ENCODE data around the gene PSEN1. TPM values are rescaled to one million over a fixed set of nuclear protein-coding genes. Genes with fewer than 3 reads are reported as not detected.

The PSEN1 gene
- total RNA-seq, 4 donors from 2014 or later = 54.6 to 100 (median 68.1) TPM

DNA sequence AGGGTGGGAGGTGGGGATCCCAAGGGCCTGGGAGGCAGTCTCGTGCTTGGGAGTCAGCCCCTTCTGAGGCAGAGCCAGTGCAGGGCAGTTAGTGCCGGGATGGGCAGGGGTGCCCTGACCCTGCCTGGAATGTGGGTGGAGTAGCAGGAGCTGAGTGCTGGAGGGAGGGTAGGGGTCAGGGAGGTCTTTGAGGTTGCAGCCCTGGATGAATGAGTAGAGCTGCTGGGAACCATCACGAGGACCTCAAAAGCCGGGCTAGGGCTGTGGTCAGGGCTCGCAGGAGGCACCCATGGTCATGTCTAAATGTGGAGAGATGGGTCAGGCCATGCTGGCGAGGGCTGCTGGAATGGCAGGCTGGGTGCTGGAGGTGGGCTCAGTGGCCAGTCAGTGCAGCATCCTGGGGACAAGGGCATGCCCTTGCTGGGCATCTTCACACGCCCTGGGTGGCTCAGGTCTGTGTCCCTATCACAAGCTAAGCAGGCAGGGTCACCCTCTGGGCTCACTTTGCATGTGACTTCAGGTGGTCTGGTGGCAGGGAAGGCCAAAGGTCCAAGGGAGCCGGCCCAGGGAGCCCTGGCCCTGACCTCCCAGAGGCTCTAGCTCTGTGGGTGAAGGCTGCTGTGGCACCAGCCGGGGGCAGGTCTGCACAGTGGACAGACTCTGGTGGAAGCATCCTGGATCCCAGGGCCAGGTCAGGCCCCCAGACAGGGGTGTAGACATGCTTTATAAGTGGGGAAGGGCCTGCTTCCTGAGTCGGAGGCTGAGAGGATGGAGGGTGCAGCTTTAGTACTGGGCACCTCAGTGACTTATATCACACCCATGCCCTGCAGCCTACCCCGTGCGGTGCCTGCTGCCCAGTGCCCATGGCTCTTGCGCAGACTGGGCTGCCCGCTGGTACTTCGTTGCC is 125.5 kb downstream of the PSEN1 start:
- intact Hi-C loops (cut with DNase I) = no loop called here
- H3K4me3 ChIP-seq (replicated peaks in 1 of 3) = no peak overlapping the region
- H3K27me3 ChIP-seq = no peaks in the 10 kb centered on the region
- no peak overlapping the region for H3K27ac ChIP-seq
- H3K9me3 ChIP-seq = no peaks in the 10 kb centered on the region
- WGBS, 2 donors = 88 to 89% methylated on average over 8 to 10 of the region's 15 CpGs
- H3K36me3 ChIP-seq = peaks cover 0 to 10% of the 10 kb centered on the region in 2 donors
- H3K4me1 ChIP-seq = no peaks in the 10 kb centered on the region
- no peak for TF ChIP-seq POLR2A (IDR thresholded peaks at IDR 0.05)
- TF ChIP-seq, protein P1, sequence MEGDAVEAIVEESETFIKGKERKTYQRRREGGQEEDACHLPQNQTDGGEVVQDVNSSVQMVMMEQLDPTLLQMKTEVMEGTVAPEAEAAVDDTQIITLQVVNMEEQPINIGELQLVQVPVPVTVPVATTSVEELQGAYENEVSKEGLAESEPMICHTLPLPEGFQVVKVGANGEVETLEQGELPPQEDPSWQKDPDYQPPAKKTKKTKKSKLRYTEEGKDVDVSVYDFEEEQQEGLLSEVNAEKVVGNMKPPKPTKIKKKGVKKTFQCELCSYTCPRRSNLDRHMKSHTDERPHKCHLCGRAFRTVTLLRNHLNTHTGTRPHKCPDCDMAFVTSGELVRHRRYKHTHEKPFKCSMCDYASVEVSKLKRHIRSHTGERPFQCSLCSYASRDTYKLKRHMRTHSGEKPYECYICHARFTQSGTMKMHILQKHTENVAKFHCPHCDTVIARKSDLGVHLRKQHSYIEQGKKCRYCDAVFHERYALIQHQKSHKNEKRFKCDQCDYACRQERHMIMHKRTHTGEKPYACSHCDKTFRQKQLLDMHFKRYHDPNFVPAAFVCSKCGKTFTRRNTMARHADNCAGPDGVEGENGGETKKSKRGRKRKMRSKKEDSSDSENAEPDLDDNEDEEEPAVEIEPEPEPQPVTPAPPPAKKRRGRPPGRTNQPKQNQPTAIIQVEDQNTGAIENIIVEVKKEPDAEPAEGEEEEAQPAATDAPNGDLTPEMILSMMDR (IDR thresholded peaks at IDR 0.05) = no peak
- no peak for DNase-seq

DNA sequence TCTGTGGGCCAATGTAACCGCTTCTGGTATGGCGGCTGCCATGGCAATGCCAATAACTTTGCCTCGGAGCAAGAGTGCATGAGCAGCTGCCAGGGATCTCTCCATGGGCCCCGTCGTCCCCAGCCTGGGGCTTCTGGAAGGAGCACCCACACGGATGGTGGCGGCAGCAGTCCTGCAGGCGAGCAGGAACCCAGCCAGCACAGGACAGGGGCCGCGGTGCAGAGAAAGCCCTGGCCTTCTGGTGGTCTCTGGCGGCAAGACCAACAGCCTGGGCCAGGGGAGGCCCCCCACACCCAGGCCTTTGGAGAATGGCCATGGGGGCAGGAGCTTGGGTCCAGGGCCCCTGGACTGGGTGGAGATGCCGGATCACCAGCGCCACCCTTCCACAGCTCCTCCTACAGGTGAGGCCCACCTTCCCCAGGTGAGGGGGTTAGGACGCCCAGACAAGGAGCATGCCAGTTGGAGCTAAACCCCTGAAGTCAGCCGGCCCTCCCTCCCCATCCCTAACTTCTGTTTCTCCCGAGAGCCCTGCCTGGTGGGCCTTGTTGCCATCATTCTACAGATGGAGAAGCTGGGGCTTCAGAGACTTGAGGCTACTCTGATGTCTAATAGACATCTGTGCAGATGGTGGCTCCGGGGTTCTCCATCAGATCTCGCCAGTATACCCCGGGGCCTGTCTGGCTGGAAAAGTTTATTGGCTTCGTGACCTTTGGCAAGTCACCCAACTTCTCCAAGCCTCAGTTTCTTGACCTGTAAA is 126.3 kb downstream of the PSEN1 start:
- TF ChIP-seq, protein P1 (IDR thresholded peaks at IDR 0.05) = no peak
- TF ChIP-seq POLR2A (IDR thresholded peaks at IDR 0.05) = no peak
- 93 to 94% methylated on average over 10 to 13 of the region's 20 CpGs for WGBS, 2 donors
- Histone ChIP-seq H3K4me1 (no peaks in the 10 kb centered on the region), H3K9me3 (no peaks in the 10 kb centered on the region), H3K36me3 (peaks cover 0 to 10% of the 10 kb centered on the region in 2 donors), H3K4me3 (replicated peaks in 1 of 3) (no peak overlapping the region), H3K27me3 (no peaks in the 10 kb centered on the region), H3K27ac (no peak overlapping the region)
- intact Hi-C loops (cut with DNase I) = no loop called here
- no peak for DNase-seq

DNA sequence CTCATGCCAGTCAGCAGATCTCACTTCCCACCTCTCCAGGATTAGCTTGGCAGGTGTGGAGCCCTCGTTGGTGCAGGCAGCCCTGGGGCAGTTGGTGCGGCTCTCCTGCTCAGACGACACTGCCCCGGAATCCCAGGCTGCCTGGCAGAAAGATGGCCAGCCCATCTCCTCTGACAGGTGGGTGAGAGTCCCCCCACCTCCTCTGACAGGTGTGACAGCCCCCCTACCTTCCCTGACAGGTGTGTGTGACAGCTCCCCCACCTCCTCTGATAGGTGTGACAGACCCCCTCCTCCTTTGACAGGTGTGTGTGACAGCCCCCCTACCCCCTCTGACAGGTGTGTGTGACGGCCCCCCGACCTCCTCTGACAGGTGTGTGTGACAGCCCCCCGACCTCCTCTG is 127.3 kb downstream of the PSEN1 start:
- Histone ChIP-seq H3K36me3 (peaks cover 0 to 14% of the 10 kb centered on the region in 2 donors), H3K4me1 (no peaks in the 10 kb centered on the region), H3K9me3 (no peaks in the 10 kb centered on the region), H3K27ac (no peak overlapping the region), H3K4me3 (replicated peaks in 1 of 3) (no peak overlapping the region), H3K27me3 (no peaks in the 10 kb centered on the region)
- DNase-seq = no peak
- intact Hi-C loops (cut with DNase I) = no loop called here
- 89 to 93% methylated on average over 4 to 6 of the region's 7 CpGs for WGBS, 2 donors
- TF ChIP-seq POLR2A (IDR thresholded peaks at IDR 0.05) = no peak
- TF ChIP-seq, protein P1 (IDR thresholded peaks at IDR 0.05) = no peak

DNA sequence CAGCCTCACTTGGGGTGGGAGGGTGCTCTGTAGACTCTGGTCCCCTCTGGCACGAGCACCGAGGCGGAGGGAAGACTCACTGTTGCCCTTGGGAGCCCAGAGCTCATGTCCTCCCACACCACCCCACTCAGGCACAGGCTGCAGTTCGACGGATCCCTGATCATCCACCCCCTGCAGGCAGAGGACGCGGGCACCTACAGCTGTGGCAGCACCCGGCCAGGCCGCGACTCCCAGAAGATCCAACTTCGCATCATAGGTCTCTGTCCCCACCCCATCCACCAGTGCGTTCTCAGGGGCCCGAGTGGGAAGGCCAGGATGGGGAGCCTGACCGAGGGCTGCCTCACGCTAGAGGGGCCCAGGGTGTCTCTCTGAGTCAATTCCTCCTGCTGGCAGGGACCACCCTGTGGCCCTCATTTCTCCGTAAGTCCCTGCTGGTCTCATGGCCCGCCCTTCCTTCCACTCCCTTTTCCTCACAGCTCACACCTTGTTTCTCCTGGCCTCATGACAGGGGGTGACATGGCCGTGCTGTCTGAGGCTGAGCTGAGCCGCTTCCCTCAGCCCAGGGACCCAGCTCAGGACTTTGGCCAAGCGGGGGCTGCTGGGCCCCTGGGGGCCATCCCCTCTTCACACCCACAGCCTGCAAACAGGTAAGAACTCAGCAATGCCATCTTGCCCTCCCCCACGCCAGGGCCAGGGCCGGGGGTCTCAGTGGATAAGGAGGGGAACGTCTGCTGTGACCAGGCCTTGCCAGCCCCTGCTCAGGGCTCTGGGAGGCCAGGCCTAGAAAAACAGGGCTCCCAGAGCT is 128.0 kb downstream of the PSEN1 start:
- intact Hi-C loops (cut with DNase I) = no loop called here
- Histone ChIP-seq H3K9me3 (no peaks in the 10 kb centered on the region), H3K27me3 (no peaks in the 10 kb centered on the region), H3K4me1 (peaks cover under 1 to 4% of the 10 kb centered on the region in 2 donors), H3K36me3 (peaks cover 0 to 15% of the 10 kb centered on the region in 2 donors), H3K4me3 (replicated peaks in 1 of 3) (no peak overlapping the region), H3K27ac (no peak overlapping the region)
- 89 to 90% methylated on average over 13 to 19 of the region's 23 CpGs for WGBS, 2 donors
- DNase-seq = no peak
- TF ChIP-seq, protein P1 (IDR thresholded peaks at IDR 0.05) = no peak
- no peak for TF ChIP-seq POLR2A (IDR thresholded peaks at IDR 0.05)
